Measurements from ENCODE around the gene RAB21.
A peak's percentile ranks its signal among the peaks of the same experiment; 100 is the strongest.

The RAB21 gene, protein sequence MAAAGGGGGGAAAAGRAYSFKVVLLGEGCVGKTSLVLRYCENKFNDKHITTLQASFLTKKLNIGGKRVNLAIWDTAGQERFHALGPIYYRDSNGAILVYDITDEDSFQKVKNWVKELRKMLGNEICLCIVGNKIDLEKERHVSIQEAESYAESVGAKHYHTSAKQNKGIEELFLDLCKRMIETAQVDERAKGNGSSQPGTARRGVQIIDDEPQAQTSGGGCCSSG

DNA sequence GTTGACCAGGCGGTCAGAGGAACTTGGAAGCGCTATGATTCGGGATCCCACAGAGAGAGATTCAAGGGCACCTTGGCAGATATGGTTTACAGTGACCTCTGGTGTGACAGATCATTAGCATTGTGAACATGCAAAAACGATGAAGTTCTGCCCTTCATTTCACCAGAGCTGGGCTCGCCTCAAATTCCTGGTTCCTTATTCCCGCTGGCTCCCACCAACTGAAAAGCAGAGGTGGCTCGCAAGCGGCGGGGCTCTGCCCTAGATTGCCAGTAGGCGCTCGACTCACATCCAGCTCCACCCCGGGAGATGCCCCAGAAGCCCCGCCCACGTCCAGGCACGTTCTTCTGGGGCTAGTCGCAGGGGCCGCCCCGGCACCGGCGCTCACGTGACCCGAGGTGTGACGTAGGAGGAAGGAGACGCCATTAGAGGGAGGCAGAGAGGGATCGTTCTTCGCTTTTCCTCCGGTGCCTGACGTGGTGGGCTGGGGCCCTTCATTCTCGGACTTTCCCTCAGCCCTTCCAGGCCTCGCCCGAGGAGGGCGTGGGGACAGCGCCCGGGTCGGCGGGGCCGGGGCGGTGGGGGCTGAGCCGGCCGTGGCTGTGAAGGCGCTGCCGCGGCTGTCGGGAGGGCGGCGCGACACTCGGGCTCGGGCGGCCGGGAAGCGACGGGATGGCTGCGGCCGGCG lies at the start of gene RAB21:
TSS of gene RAB21 (plus strand) at position 403 of the 685 bp plus-strand sequence. CDS start at position 670, 267 bp downstream.
- DNase-seq: peak; percentile 98

DNA sequence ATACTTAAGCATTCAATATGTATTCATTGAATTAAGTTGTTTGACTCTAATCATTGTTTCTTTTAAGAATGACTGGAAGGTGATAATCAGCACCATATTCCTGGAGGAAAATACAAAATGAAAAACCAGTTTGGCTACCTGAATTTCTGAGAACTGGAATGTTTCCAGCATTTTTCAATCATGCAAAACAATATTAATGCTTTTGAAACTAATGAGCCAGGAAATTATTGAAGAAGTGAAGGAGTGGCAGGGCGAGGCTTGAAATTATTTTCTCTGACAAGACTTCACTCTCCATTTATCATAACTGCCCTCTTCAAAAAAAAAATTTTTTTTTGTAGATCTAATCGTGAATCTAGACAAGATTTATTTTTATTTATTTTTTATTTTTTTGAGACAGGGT lies 49.7 kb upstream of the RAB21 start:
- DNase-seq: no peak

- no peak for DNase-seq
Measured at GRCh38 chr12:71708658-71709057, 46.0 kb upstream of the RAB21 start.

DNA sequence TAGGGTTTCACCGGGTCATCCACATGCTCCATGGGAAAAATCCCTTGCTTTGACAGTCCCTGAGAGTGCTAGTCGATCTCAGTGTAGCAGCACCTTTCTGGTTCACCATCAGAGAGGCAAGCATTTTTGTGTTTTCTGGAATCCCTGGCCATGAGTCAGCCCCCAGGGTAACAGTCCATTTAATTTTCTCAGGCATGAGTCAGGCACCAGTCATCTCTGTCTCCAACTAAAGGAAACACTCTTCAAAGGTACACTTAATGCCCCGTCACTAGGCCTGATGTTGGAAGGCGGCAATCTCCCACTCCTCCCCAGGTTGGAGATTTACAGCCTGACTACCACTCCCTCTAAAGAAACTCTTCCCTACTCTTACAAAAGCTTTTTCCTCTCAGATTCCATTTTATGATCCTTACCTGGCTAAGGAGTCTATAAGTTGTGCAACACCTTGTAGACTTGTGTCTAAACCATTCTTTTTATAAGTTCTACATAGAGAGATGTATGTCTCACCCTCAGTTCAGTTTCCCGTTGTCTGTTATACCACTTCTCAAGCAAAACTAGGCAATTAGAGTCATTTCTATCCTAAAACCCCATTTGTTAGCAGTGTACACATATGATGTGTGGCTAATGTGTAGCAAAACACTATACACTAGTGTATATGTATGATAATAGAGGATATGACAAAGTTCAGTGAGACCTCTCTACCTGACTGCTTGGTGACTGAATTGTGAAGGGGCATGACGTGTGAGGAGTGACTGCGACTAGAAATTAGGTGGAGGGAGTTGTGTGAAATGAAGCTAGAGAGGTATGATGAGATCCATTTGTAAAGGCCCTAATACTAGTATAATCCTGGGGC lies 44.2 kb upstream of the RAB21 start:
- DNase-seq: no peak

DNA sequence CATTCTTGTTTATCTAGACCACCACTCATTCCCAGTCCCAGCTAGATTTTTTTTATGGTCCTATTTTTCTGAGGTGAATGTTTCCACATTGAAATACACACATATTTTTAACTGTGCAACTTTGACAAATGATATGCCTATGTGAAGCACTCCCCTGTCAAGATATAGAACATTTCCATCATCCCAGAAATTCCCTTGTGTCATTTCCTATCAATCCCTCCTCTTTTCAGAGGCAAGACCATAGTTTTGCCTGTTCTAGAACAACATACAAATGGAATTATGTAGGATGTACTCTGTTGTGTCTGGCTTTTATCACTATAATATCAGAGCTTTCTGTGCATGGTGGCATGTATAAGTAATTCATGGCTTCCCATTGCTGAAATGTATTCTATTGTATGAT lies 36.1 kb upstream of the RAB21 start:
- no peak for DNase-seq

DNA sequence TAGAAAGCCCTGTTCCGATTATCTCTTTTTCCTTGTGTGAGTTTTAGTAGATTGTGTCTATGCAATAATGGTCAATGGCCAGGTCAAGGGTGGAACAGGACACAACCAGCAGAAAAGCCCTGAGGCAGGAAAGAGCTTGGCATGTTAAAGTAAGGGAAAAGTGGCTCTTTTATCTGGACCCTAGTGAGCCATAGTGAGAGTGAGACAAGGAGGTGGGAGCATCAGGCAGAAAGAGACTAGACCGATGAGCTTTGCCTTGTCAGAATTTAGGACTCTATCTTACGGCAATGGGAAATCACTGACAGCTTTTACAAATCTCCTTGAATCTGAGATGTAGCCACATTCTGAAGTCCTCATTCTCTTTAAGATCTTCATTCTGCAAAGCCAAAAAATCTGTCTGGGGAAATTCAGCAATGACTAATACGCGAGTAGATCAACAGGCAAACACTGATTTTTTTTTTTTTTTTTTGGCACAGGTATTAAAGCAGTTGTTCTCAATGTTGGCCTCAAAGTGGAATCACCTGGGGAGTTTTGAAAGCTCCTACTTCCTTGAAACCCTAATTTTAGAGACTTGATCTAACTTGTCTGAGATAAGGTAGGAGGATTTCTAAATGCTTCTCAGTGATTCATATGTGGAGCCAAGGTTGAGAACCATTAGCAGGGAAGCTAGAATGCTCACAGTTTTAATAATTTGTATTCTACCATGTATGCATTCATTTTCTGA lies 34.9 kb upstream of the RAB21 start:
- no peak for DNase-seq

DNA sequence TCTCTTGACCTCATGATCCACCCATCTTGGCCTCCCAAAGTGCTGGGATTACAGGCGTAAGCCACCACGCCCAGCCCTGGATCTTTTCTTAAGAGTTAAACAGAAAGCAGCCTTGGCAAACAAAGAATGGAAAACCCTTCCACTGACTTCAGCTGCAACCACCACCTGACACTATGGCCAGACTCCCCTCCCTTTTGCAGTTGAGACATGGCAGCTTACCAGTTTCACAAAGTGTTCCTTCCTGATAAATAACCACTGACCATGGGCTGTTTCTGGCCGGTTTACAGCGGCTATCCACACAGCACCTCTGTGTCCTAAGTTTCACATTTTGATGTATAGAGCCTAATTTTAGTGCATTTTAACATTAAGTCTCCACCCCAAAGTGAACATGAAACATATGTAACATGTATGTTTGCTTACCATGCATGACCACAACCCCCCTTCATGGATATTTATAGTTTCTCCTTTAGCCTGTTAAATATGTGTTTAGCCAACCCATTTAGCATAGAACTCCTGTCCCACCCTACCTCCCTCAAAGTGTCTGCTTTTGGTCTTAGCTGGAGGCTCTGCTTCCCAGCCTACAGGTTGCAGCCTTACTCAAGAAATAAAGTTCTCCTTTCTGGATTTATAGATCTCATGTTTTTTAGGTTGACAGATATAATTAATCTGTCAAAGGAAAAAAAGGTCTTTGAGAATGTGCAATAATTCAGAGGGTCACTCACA lies 32.7 kb upstream of the RAB21 start:
- no peak for DNase-seq

GRCh38 chr12:71725011-71725410 lies 29.7 kb upstream of the RAB21 start:
- no peak for DNase-seq

GRCh38 chr12:71726548-71726947 lies 28.1 kb upstream of the RAB21 start:
- no peak for DNase-seq

DNA sequence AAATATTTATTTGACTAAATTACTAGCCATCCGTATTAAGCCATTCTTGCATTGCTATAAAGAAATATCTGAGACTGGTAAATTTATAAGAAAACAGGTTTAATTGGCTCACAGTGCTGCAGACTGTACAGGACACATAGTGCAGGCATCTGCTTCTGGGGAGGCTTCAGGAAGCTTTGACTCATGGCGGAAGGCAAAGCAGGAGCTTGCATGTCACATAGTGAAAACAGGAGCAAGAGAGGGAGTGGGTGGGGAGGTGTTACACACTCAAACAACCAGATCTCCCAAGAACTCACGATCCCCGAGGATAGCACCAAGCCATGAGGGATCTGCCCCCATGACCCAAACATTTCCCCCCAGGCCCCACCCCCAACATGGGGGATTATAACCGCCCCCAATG lies 26.7 kb upstream of the RAB21 start:
- DNase-seq: no peak

GRCh38 chr12:71730936-71731335 lies 23.7 kb upstream of the RAB21 start:
- DNase-seq: no peak

- no peak for DNase-seq
Measured at GRCh38 chr12:71731439-71732356, 23.0 kb upstream of the RAB21 start.

DNA sequence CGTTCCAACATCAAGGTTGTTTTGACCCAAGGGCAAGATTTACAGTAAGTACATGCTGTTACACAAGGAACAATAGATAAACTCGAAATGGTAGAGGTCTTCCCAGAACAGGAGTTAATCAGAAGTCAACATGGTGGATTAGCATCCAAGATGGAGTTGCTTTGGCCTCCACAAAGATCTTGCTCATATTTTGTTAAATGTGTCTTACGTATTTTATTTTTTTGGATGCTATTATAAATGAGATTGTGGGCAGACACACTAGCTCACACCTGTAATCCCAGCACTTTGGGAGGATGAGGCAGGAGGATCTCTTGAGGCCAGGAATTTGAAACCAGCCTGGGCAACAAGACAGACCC lies 22.3 kb upstream of the RAB21 start:
- DNase-seq: no peak

DNA sequence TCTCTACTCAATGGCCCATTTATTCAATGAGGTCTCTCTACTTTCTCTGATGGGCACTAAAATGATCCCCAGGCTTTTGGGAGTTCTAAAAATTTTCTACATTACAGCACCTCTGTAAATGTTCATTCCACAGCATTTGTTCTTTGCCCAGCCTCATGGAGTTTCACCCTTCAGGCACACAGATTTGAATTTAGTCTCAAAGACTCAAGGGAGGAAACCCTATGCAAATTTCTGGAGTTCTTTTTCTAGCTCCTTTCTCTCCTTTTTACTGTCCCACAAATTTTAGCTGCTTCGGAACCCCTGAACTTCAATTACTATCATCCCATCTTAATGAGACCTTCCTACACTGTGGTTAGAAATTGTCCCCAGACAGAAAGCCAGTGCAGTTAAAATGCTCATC lies 17.5 kb upstream of the RAB21 start:
- no peak for DNase-seq

DNA sequence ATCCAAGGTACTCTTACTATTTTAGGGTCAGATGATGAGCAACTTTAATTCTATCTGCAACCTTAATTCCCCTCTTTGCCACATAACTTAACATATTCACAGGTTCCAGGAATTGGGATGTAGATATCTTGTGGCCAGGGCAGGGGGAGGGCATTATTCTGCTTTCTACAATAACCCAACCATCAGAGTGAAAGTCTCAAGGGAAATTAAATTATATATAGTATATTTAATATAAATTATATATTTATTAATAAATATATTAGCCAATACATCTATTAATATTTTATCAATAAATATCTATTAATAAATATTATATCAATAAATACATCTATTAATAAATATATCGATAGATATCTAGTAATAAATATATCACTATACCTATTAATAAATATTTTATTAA lies 11.7 kb upstream of the RAB21 start:
- no peak for DNase-seq

- DNase-seq: no peak
Measured at GRCh38 chr12:71744522-71745300, 10.0 kb upstream of the RAB21 start.

GRCh38 chr12:71746974-71747611 lies 7.6 kb upstream of the RAB21 start:
- peak; percentile 10 for DNase-seq

DNA sequence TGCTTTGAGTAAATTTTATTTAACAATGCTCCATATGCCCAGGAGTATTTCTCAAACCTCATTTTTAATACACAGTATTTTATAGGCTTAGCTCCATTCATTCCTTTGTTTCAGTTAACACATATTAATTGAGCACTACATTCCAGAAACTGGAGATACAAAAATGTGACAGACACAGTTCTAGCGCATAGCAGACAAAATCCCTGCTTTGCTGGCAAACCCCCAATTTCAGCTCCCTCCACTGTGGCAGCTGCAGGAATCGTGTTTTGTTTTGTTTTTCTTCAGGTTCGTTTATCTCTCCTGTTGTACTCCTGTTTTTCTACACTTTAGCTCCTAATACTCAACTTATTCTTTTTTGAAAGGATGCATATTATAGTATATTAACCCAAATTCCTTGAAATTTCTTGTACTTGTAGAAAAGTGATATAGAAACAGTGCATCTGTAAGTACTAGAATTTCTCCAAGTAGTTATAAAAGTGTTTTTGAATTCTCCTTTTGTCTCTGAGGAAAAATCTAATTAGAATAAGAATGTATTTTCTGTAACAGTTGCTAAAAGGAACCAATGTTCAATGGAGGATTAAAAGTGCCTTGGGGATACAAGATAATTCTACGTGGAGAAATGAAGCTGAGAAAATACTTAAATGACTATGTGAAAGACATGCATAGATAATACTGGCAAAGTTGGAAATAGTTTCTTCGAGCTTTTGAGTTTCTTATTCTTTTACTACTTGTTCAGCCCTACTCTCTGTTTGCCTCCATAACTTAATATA lies 6.4 kb upstream of the RAB21 start:
- DNase-seq: no peak

GRCh38 chr12:71749666-71750065 lies 5.0 kb upstream of the RAB21 start:
- no peak for DNase-seq

All from stimulated activated CD4-positive, alpha-beta T cell treated with anti-CD3 and anti-CD28 coated beads, Interleukin-12 subunit alpha, Interleukin-12 subunit beta, amount 100 ng/mL, for 4 hours (primary cell).